Epithelial cell of esophagus (primary cell): ENCODE data around the gene CARMIL1.
"Not testable (repeated sequence)": the region's sequence is repeated elsewhere in the genome, so short reads cannot be mapped to it uniquely, and the experiment has no call there.

Experiments used
- DNase-seq: peaks from one replicate; pipeline ENCODE4 v3.0.0; 2010; ENCODE audit warnings: low read depth
- H3K4me3 ChIP-seq: 2 replicates; pipeline ENCODE4 v1.5.1; 2011; ENCODE audit warnings: mild to moderate bottlenecking, low read length, control low read depth
- CTCF ChIP-seq: IDR thresholded peaks from 2 replicates; pipeline ENCODE4 v1.5.1; 2011; ENCODE audit warnings: low read depth, mild to moderate bottlenecking, low read length, control low read depth, inconsistent platforms; ENCODE audit not compliant: insufficient read depth; ENCODE audit errors: missing control alignments

CARMIL1 gene

GRCh38 chr6:25582101-25582500 is 302.9 kb downstream of the CARMIL1 start:
- no peak for TF ChIP-seq CTCF
- no peak overlapping the region for H3K4me3 ChIP-seq
- peak; percentile 16 for DNase-seq

GRCh38 chr6:25583099-25583498 is 303.9 kb downstream of the CARMIL1 start:
- no peak for TF ChIP-seq CTCF
- DNase-seq: no peak
- H3K4me3 ChIP-seq: no peak overlapping the region

- DNase-seq: no peak
- no peak overlapping the region for H3K4me3 ChIP-seq
- no peak for TF ChIP-seq CTCF
Measured at GRCh38 chr6:25583906-25584305, 304.7 kb downstream of the CARMIL1 start.

- H3K4me3 ChIP-seq: no peak overlapping the region
- no peak for DNase-seq
- TF ChIP-seq CTCF: no peak
Measured at GRCh38 chr6:25585225-25585624, 306.1 kb downstream of the CARMIL1 start.

GRCh38 chr6:25586119-25586518 is 306.9 kb downstream of the CARMIL1 start:
- not testable (repeated sequence) for H3K4me3 ChIP-seq

GRCh38 chr6:25586927-25587326 is 307.8 kb downstream of the CARMIL1 start:
- no peak for TF ChIP-seq CTCF
- no peak for DNase-seq
- no peak overlapping the region for H3K4me3 ChIP-seq

More at GRCh38 chr6:25586119-25586518, 306.9 kb downstream of the CARMIL1 start:
- DNase-seq: not testable (repeated sequence)

GRCh38 chr6:25590986-25591385 is 311.8 kb downstream of the CARMIL1 start:
- DNase-seq: no peak
- no peak overlapping the region for H3K4me3 ChIP-seq
- TF ChIP-seq CTCF: no peak
